ENCODE measurements around the gene ZNF787.
A peak's percentile ranks its signal among the peaks of the same experiment; 100 is the strongest.
"Not testable (repeated sequence)": the region's sequence is repeated elsewhere in the genome, so short reads cannot be mapped to it uniquely, and the experiment has no call there.

ZNF787 gene

GRCh38 chr19:56119582-56119978, 1.5 kb downstream of the ZNF787 start:
- peak; percentile 44 for DNase-seq

GRCh38 chr19:56118666-56119581, 2.2 kb downstream of the ZNF787 start:
- peak; percentile 44 for DNase-seq

- DNase-seq, result no peak
Observed at GRCh38 chr19:56117889-56118288, 3.2 kb downstream of the ZNF787 start.

GRCh38 chr19:56117376-56117884, 3.7 kb downstream of the ZNF787 start:
- no peak for DNase-seq

- no peak for DNase-seq
Observed at GRCh38 chr19:56116606-56117005, 4.5 kb downstream of the ZNF787 start.

GRCh38 chr19:56115490-56115889, 5.6 kb downstream of the ZNF787 start:
- DNase-seq, result no peak

GRCh38 chr19:56114778-56115110, 6.4 kb downstream of the ZNF787 start:
- no peak for DNase-seq

- no peak for DNase-seq
Observed at GRCh38 chr19:56114051-56114777, 6.9 kb downstream of the ZNF787 start.

GRCh38 chr19:56113074-56113632, 7.9 kb downstream of the ZNF787 start:
- DNase-seq, result no peak

GRCh38 chr19:56112313-56112709, 8.8 kb downstream of the ZNF787 start:
- DNase-seq, result no peak

GRCh38 chr19:56111601-56112312, 9.3 kb downstream of the ZNF787 start:
- DNase-seq, result no peak

GRCh38 chr19:56110515-56111448, 10.3 kb downstream of the ZNF787 start:
- no peak for DNase-seq

GRCh38 chr19:56109226-56109625, 11.9 kb downstream of the ZNF787 start:
- no peak for DNase-seq

GRCh38 chr19:56108447-56109195, 12.5 kb downstream of the ZNF787 start:
- DNase-seq, result no peak

- DNase-seq, result no peak
Observed at GRCh38 chr19:56107626-56108351, 13.3 kb downstream of the ZNF787 start.

- DNase-seq, result no peak
Observed at GRCh38 chr19:56106993-56107392, 14.1 kb downstream of the ZNF787 start.

- no peak for DNase-seq
Observed at GRCh38 chr19:56106397-56106849, 14.7 kb downstream of the ZNF787 start.

GRCh38 chr19:56105831-56106396, 15.2 kb downstream of the ZNF787 start:
- not testable (repeated sequence) for DNase-seq

- peak; percentile 7 for DNase-seq
Observed at GRCh38 chr19:56105090-56105701, 15.9 kb downstream of the ZNF787 start.
